Measurements from ENCODE around the gene PITRM1.

GRCh38 chr10:3163879-3164278 lies 8.7 kb downstream of the PITRM1 start:
- TF ChIP-seq, protein P1, sequence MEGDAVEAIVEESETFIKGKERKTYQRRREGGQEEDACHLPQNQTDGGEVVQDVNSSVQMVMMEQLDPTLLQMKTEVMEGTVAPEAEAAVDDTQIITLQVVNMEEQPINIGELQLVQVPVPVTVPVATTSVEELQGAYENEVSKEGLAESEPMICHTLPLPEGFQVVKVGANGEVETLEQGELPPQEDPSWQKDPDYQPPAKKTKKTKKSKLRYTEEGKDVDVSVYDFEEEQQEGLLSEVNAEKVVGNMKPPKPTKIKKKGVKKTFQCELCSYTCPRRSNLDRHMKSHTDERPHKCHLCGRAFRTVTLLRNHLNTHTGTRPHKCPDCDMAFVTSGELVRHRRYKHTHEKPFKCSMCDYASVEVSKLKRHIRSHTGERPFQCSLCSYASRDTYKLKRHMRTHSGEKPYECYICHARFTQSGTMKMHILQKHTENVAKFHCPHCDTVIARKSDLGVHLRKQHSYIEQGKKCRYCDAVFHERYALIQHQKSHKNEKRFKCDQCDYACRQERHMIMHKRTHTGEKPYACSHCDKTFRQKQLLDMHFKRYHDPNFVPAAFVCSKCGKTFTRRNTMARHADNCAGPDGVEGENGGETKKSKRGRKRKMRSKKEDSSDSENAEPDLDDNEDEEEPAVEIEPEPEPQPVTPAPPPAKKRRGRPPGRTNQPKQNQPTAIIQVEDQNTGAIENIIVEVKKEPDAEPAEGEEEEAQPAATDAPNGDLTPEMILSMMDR (conservative IDR thresholded peaks at IDR 0.05) = no peak
- no peak for TF ChIP-seq ZFX (IDR thresholded peaks at IDR 0.05)
